ENCODE measurements around the gene PLCB2. TPM values are rescaled to one million over a fixed set of nuclear protein-coding genes. Genes with fewer than 3 reads are reported as not detected.

The PLCB2 gene
- polyA plus RNA-seq, 10 donors: 5.6 to 13.6 (median 8.7) TPM

DNA sequence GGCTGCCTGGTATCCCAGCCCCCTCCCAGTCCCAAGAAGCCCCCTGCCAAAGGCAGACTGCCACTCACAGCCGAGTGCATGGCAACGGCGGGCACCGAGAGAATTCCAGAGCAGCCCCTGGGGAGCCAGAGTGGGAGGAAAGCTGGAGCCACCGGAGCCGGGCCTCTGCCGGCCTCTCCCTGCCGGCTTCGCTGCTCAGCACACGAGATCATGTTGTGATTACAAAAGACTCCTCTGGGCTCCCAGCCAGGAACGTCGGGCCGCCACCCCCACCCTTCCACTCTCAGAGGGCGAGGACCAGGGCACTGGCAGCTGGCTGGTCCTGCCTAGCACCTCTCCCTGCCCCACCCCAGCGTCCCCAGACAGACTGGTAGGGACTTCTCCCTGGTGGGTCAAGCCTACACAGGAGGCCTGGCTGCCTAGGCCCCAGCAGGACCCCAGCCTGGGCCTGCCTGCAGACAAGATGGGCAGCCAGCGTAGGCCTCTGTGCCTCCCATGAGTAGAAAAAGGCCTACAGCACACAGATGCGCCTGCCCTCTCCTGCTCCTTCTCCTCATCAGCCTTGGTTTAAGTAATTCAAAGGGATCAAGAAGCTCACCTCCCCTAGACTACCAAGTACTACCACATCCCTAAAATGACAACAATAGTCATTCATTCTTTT is 33.1 kb upstream of the PLCB2 start, which contains the start of gene CCDC9B:
TSS of gene CCDC9B (minus strand) at position 200 of the 661 bp plus-strand sequence. CDS start at position 80, 120 bp downstream.
- DNase-seq: peak; percentile 70 to 84 (median 80)

DNA sequence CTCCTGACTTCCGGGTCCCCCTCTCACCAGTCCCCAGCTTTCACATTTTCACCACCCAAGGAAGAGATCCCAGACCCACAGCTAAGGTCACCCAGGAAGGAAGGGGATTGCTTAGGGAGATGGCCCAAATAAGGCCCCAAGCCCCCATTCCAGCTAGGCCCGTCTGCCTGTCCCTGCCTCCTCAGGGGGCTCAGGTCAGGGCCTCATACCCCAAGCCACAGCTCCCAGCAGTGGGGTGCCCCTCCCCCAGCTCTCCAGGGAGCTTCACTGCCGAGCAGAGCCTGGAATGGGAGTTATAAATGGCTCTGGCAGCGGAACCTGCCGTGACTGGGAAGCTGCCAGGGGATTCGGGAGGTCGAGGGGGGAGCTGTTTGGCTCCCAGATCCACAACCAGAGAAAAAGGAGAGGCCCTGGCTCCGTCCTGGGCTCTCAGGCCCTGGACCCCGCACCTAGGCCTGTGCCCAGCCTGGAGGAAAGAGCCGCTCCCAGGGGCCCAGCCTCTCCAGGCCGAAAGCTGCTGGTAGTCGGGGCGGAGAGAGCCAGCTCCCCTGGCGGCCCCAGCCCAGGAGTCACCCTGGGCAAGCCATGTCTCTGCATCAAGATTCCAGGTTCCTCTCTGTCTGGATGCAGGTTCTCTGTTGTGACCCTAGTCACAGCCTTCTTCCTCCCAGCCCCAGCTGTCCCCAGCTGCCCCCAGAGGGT is 32.5 kb upstream of the PLCB2 start:
- DNase-seq: peak; percentile 63 to 81 (median 81)

DNA sequence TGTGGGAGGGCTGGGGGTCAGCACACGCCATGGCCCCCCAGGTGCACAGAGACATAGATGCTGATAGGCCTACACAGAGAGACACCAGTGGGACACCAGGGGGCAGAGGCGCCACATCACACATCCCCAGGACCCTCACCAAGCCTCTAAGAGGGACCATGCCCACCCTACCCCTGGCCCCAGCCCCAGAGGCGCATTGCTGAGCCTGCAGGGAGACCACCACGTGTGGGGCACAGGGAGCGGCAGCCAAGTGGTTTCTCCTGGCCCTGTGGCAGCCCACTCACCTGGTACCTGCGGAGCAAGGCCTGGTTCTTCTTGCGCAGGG is 31.8 kb upstream of the PLCB2 start:
- DNase-seq: no peak

DNA sequence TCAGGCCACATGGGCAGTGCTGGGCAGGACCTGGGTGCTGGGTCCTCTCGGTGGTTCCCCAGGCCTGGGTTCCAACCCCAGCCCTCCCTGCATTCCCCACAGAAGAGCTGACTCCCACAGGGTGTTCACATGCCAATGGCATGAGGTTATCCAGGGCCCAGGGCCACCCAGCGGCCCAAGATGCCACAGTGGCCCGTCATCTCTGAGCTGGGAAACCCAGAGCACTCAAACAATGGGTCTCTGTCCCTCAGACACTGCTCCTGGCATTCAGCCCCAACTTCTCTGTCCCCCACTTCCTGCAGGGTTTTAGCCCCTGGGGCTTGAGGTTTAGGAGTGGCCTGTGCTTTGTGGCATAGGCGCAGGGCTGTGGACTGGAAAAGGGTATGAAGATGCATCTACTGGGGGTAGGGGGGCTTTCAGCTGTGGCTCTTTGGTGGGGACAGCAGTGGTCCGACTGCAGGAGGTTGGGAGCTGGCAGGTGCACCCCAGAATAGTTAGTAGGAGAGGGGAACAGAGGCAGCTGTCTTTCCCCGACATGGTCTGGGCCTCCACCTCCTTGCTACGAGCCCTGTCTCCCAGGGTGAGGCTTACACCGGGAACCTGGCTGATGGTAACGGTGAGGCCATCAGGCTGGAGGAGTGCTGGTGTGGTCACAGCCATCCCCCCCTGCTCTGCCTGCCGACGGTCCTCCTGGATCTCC is 31.3 kb upstream of the PLCB2 start:
- peak in 1 of 3 donors; percentile 73 for DNase-seq

DNA sequence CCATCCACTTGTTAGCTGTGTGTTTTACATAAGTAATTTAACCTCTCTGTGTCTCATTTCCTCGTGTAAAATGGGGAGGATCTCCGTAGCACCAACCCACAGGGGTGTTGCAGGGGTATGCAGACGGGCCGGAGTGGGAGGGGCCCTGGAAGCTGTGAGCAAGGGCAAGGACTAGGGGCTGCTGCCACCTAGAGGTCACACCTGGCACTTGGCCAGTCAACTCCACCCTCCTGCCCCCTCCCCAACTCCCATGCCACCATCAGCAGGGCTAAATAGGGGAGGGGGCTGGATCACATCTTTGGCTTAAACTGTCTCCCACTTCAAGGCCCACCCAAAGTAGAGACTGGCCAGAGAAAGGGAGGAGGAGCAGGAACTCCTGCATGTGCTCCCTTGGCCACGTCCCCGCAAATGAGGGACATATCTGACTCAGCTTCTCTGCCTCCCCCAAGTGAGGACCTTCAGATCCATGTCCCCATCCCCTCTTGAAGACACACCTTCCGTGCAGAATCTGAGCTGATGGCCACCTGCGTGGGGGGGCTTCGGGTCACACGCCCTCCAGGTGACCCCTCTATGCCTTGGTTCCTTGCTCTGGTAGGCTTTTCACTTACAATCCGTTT is 30.4 kb upstream of the PLCB2 start:
- peak in 1 of 3 donors; percentile 70 for DNase-seq

DNA sequence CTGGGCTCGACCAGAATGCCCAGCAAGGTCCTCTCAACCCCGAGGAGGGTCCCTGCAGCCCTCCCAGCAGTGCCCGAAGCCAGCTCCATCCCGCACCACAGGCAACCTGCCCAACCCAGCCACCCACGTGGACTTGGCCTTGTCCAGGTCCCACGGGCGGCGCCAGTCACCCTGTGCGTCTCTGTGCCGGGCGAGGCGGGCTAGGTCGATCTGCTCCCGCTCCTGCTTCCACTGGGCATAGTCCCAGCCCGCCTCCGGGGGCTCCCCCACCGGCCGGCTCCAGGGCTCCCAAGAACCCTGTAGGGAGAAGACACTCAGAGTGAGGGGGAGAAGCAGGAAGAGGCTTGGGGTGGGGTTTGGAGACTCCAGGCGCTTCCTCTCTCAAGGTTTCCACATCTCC is 29.9 kb upstream of the PLCB2 start:
- DNase-seq: peak in 1 of 3 donors; percentile 44

DNA sequence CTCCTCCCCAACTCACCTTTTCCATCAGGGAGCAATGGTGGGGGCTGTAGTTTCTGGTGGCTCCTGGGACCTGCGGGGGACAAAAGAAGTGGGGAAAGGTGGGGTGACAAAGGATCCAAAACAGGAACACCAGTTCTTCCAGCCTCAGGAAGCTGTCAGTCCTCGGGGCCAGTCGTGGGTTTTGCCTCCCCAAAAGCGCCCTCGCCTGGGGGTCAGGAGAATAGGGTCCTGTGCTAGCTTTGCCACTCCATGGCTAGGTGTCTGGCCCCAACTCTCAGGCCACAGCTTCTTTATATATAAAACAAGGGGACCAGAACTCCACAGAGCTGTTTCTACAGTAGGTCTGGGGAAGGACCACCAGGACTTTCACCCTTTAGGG is 29.0 kb upstream of the PLCB2 start:
- DNase-seq: no peak

DNA sequence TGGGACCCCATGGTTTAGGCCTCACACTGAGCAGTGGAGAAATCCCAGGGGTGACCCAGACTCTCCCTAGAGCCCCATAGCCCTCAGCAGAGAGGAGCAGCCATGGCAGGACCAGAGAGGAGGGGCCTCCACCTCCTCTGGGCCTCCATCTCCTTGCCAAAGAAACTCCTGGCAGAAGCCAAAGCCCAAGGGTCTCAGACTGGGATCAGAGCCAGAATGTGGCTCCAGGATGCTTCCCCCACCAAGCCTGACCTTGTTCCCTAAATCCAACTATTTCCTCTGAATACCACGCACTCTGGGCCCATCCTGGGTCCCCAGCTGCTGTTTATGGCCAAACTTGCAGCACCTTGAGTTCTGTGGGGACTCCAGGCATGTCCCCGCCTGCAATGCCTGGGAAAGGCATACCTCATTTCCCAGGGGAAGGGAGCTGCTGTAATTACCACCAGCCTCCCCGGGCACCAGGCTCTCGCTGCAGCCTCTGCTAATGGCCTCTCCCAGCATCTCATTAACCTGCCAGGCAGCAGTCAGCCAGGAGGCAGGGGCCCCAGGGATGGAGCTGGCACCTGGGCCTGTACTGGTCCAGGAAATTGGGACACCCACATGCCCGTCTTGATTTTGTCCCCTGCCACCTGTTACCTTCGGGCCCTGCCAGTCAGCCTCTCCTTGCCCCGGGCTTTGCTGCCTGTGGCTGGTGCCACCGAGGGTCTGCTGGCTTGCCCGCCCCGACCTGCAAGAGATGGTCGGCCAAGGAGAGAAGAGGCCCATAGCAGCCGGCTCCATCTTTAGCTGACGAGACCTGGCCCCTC is 28.4 kb upstream of the PLCB2 start:
- no peak for DNase-seq

DNA sequence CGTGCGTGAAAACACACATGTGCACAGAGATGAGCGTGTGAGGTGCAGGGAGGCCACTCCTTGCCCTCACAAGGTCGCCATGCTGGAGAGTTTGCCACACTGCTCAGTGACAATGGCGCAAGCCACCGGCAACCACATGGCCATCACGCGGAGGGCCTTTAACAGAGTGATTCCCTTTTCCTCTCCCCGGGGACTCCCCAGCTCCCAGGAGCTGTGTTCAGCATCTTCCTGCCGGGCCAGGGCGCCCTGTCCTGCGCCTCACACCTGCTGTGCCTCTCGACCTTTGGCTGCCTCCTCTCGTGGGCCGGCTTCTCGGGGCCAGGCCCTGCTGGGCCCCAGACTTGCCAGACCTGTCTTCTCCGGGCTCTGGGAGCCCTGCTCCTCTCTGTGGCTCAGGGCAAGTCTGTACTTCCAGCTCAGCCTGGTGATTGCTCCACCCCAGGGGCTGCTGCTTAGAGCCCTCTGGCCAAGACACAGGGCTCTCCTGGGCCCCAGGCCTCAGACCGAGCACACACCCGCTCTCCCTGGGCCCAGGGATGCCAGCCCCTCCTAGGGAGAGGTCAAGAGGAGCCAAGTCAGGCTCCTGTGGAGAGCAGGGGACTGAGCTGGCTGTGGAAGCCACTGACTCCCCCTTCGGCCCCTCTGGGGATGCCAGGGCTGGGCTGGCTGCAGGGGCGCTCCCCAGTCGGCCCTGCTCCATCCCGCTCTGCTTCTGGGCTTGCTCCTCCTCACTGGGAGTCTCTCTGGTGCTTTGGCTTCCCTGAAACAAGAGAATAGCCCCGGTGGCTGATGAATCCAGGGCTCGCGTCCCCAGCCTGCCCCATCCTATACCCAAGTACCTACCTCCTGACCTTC is 27.4 kb upstream of the PLCB2 start:
- DNase-seq: no peak

DNA sequence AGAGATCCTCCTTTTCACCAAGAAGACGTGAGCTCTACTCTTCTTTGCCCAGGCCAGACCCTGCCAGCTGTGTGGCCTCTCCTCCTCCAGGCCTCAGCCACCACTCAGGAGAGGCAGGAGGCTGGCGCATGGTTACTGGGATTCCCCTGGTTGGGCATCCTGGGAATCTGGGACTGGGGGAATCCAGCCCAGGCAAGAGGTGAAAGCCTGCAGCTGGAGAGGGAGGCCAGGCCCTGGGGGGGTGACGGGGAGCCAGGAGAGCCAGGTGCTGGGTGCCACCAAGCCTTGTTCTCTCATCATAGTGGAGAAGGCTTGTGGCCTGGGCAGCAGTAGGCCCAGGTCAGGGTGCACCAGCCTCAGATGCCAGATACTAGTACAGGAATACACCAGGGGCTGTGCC is 26.8 kb upstream of the PLCB2 start:
- DNase-seq: no peak

DNA sequence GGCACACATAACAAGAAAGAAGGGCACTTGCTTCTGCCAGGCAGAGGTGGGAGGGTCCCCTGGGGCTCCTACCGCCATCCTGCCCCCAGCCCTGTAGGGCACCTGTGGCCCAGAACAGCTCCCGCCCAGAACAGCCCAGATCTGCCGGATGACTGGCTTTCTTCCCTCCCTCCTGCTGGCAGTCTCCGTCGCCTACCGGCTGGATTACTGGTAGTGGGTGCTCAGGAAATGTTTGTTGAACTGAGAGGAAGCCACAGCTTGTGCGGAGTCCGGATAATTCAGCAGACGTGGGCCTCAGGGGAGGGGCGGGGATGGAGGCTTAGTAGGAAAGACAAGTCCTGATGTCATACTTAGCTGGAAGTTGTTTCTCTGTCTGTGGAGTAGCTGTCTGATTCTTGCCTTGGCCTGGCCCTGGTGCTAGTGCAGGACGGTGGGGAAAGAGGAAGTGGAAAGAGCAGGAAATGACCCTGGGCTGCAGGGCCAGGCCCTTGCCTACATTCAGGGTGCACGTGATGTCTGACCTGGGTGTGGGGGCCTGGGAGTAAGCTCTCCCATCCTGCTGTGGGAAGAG is 26.3 kb upstream of the PLCB2 start:
- peak; percentile 59 to 89 (median 71) for DNase-seq

DNA sequence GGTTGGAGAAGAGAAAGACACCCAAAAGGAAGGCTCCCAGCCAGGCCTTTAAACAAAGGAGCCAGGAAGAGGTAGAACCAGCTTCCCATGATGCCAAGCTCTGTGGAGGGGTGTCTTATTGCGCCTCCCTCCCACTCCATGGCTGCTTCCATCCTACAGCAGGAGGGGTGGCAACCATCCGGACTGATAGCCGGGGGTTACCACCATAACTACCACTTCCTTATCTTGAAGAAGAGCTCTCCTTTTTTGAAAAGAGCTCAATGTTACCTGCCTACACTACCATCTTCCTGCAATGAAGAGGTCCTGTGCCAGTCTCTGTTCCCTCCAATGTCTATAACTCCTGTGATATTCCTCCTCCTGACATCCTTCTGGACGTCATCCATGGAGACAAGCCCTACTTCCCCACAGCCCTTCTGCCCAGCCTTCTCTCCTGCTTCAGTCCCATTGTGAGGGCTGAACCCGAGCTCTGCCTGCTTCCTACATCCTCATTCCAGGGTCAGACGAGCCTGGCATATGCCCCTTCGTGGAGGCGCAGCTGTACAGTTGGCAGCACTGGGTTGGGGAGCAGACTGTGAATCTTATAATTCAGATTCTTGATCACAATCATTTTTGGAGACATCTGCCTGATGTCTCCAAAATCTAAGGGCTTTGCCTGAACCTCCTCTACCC is 24.5 kb upstream of the PLCB2 start:
- DNase-seq: no peak

DNA sequence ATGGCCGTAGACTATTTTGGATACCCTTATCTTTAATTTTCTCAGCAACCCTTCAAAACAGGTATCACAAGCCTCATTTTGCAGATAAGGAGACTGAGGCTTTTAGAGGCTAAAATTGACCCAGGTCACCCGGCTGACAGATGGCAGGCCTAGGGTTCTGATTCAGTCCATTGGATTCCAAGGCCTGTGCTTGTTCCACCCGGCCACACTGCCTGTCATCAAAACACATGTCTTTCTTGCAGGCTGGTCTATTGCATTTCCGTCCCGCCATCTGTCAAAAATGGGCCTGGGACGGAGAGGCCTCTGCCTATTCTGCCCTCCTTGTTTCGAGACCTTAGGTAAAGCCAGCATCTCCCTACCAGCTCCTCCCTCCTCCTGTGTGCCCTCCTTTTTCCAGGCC is 23.9 kb upstream of the PLCB2 start:
- no peak for DNase-seq

DNA sequence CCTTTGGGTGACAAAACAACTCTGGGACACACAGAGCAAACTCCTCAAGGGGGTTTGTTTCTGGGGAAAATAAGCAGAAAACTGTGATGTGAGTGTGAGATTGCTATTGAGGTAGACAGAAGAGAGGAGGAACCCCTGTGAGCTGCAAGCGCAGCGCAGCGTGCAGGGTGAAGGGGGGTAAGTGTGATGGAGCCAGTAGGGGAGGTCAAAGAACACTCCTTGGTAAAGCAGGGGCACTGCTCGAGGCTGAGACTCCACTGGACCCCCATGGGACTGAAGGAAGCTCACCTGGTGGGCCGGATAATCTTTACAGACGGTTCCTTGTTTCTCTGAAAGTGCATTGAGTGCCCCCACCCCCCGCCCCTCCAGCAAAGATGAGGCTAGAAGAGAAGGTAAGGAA is 23.3 kb upstream of the PLCB2 start:
- DNase-seq: no peak

DNA sequence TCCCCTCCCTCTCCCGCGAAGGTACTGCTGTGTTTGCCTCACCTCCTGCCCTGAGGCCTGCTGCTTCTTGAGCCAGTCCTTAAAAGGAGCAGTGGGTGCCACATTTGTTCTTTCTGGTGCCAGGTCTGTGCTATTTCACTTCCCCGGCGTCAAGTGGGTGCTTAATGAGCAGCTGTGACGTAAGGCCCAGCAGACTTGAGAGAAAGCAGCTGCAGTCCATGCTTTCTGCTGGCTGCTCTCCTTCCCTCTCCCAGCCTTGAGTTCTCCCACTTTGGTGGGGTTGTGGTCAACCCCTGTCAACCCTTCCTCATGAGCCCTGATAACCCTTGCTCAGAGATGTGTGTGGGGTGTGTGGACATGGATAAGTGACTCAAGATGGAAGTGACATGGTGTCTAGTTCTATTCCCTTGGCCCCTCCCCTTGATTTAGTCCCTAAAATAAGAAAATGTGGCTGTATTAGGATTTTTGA is 22.7 kb upstream of the PLCB2 start:
- no peak for DNase-seq

DNA sequence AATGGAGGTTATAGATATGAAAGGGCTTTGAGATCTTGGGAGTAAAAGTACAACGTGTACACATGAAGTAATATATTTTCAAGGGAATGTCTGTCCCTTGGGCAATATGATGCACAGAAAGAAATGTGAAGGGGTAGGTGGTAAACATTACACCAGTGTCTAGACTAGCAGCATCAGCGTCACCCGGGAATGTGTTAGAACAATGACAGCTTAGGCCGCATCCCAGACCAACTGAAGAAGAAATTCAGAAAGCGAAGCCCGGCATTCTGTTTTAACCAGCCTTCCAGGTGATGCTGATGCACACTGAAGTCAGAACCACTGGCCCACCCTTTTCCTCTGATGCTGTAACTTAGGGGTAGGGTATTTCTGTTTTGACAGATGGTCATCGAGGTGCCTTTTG is 22.1 kb upstream of the PLCB2 start:
- no peak for DNase-seq

DNA sequence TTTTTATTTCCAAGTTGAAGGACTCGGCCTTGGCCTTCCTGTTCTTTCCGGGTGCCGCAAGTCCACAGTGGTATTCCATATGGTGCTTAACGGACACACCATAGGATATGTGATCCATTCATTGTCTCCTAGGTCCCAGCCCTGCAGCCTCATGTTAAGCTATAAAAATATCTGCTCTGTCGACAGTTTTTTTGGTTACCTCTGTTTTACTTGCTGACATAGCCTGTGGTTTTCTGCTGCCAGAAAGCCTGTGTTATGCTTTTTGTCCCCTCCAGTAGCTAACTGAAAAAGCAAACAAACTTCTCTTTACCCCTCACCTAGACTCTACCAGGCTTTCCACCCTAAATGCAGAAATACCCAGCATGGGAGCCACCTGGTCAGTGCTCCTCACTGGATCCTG is 21.0 kb upstream of the PLCB2 start:
- no peak for DNase-seq

DNA sequence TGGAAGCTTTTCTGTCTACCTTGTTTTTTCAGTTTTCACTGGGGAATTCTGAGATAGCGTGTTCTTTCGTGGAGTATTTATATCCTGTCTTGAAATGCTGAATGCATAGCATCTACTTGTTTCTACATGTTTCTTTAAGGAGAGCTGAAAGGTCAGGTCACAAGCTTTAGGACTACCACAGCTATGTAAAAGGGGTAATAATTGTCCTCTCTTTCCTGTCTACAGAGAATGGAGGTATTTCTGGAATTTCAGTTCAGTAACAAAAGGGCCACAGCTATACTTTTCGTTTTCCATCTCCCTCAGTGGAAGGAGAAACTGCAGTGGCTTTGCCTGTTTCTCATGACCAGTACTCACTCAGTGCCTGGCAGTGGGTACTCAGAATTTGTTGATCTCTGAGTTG is 20.4 kb upstream of the PLCB2 start:
- DNase-seq: no peak

DNA sequence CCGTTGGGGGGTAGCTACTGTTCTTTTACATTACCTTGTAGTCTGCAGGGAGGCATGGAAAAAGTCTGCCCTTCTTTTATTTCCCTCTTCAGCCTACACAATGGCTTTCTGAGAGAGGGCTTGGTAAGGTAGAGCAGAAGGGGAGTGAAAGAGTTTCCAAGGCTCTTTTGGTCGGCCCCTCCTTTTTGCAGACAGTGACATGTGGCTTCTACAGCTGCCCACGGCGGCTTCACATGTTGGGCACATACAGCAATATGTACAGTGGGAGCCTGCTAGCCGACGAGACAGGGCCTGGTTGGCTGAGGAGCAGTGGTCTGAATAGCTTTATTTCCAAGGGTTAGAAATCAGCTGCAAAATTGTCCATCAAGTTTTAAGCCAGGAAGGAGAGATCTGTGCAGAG is 19.7 kb upstream of the PLCB2 start:
- DNase-seq: no peak

DNA sequence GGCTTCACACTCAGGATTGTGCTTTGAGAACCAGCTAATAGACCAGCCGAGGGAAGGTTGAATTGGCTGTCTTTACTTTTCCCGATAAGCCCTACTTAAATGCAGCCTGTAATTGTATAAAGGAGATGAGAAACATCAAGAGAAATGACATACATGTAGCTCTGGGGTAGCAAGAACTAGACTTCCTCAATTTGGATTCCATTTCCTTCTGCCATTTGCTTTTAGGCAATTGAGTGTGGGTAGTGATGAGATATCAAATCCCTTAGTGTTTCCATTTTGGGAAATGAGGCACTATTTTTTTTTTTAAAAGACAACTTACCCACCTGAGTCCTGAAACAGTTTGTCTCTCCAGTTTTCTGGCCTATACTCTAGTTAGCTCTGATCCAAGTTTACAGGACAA is 18.0 kb upstream of the PLCB2 start:
- no peak for DNase-seq

Measured in muscle of back (tissue), 11 donors.